CD8-positive, alpha-beta memory T cell (primary cell): ENCODE results near the gene ZNF746. TPM values are rescaled to one million over a fixed set of nuclear protein-coding genes. Genes with fewer than 3 reads are reported as not detected.
"Not testable (repeated sequence)": the region's sequence is repeated elsewhere in the genome, so short reads cannot be mapped to it uniquely, and the experiment has no call there.

ENCODE experiments used
- CTCF ChIA-PET: fragments of 350-600 bp; sonication (Branson Sonifier 250); formaldehyde crosslinking; loops from one replicate; lab custom pipeline; 2021; ENCODE audit warnings: antibody characterized with exemption; lab: Charles Lee
- POLR2A ChIA-PET: fragments of 350-600 bp; sonication (Branson Sonifier 250); formaldehyde crosslinking; loops from one replicate; lab custom pipeline; 2021; ENCODE audit warnings: antibody characterized with exemption; lab: Charles Lee
- DNase-seq, 5 donors: peaks; one replicate each; pipeline versions ENCODE4 v3.0.0 to v3.0.0-alpha.2; 2020 to 2022; ENCODE audit warnings: mixed read lengths in 1 of 5
- H3K27ac ChIP-seq: one replicate; pipeline ENCODE4 v1.7.0; 2013; ENCODE audit warnings: low read depth, mild to moderate bottlenecking, low read length, moderate library complexity
- H3K27me3 ChIP-seq: 2 replicates; pipeline ENCODE4 v1.7.0; 2013; ENCODE audit warnings: low read length, mild to moderate bottlenecking; ENCODE audit not compliant: insufficient read depth, poor library complexity, severe bottlenecking
- H3K36me3 ChIP-seq: 2 replicates; pipeline ENCODE4 v1.7.0; 2013; ENCODE audit warnings: mild to moderate bottlenecking, low read length, moderate library complexity; ENCODE audit not compliant: insufficient read depth
- H3K4me1 ChIP-seq: 2 replicates; pipeline ENCODE4 v1.7.0; 2013; ENCODE audit warnings: mild to moderate bottlenecking, low read length, moderate library complexity; ENCODE audit not compliant: insufficient read depth
- H3K4me3 ChIP-seq: 2 replicates; pipeline ENCODE4 v1.7.0; 2013; ENCODE audit warnings: mild to moderate bottlenecking, low read length
- H3K9me3 ChIP-seq: 2 replicates; pipeline ENCODE4 v1.7.0; 2013; ENCODE audit warnings: mild to moderate bottlenecking, low read length
- H3K27ac Mint-ChIP-seq, 8 donors: one replicate each; pipeline ENCODE4 v1.8.0; 2020 to 2021; ENCODE audit warnings: mixed read lengths in 8 of 8, mild to moderate bottlenecking in 6 of 8, inconsistent platforms in 3 of 8, moderate library complexity in 3 of 8
- H3K27me3 Mint-ChIP-seq, 2 donors: one replicate each; pipeline ENCODE4 v1.8.0; 2020 to 2021; ENCODE audit warnings: mixed read lengths in 2 of 2, mild to moderate bottlenecking in 1 of 2, moderate library complexity in 1 of 2
- H3K36me3 Mint-ChIP-seq, 3 donors: one replicate each; pipeline ENCODE4 v1.8.0; 2020 to 2021; ENCODE audit warnings: mixed read lengths in 3 of 3, inconsistent platforms in 1 of 3, mild to moderate bottlenecking in 1 of 3
- H3K4me1 Mint-ChIP-seq, 3 donors: one replicate each; pipeline ENCODE4 v1.8.0; 2020 to 2021; ENCODE audit warnings: mixed read lengths in 3 of 3, inconsistent platforms in 1 of 3, mild to moderate bottlenecking in 1 of 3
- H3K4me3 Mint-ChIP-seq, 7 donors: one replicate each; pipeline ENCODE4 v1.8.0; 2020 to 2021; ENCODE audit warnings: mixed read lengths in 7 of 7, mild to moderate bottlenecking in 6 of 7, moderate library complexity in 4 of 7, inconsistent platforms in 2 of 7
- H3K9me3 Mint-ChIP-seq, 5 donors: one replicate each; pipeline ENCODE4 v1.8.0; 2020 to 2022; ENCODE audit warnings: mixed read lengths in 5 of 5, mild to moderate bottlenecking in 3 of 5, moderate library complexity in 2 of 5, inconsistent platforms in 1 of 5
- polyA plus RNA-seq: library from polyadenylated mRNA; unstranded; fragments of 300-500 nt; fragmentation: Illumina TruSeq; gene quantifications from one replicate; pipeline ENCODE4 v1.2.3, GENCODE V29; 2021
- total RNA-seq, 2 experiments: library from RNA; stranded (reverse); gene quantifications; one replicate each; pipeline ENCODE4 v1.2.3, GENCODE V29; 2021

ZNF746 gene
- total and polyA plus RNA-seq, 3 experiments from 2014 or later, result 13.9 to 21.3 (median 19.9) TPM

- H3K4me1 Mint-ChIP-seq, result peaks cover 27 to 45% (median 43%) of the 10 kb centered on the region in 3 donors
- no peaks in the 10 kb centered on the region for H3K9me3 Mint-ChIP-seq
- CTCF ChIA-PET, result interaction anchor here (1.1 to 2.6 kb wide), 4 partner anchors 9 to 235 kb away, joined by 3 to 8 read pairs (median 4); partner anchors contain the start of gene ZNF783
- H3K27ac Mint-ChIP-seq, result peak overlapping the region; percentile 75 to 98 (median 96)
- no peaks in the 10 kb centered on the region for H3K9me3 ChIP-seq
- H3K27me3 ChIP-seq, result no peaks in the 10 kb centered on the region
- H3K4me1 ChIP-seq, result peaks cover 25% of the 10 kb centered on the region
- H3K27ac ChIP-seq, result peak overlapping the region; percentile 64
- peak overlapping the region; percentile 89 to 98 (median 95) for H3K4me3 Mint-ChIP-seq
- POLR2A ChIA-PET, result interaction anchor here (0.6 kb wide), 1 partner anchor 522 kb away, joined by 4 read pairs; no protein-coding TSS in a partner anchor
- H3K36me3 Mint-ChIP-seq, result peaks cover 0 to 38% (median 9%) of the 10 kb centered on the region in 3 donors
- no peaks in the 10 kb centered on the region for H3K27me3 Mint-ChIP-seq
- peak; percentile 45 to 75 (median 53) for DNase-seq
- peaks cover 20% of the 10 kb centered on the region for H3K36me3 ChIP-seq
- H3K4me3 ChIP-seq, result peak overlapping the region; percentile 74
Observed at GRCh38 chr7:149496642-149497391, 792 bp downstream of the ZNF746 start.

- peaks cover 25% of the 10 kb centered on the region for H3K4me1 ChIP-seq
- H3K4me3 Mint-ChIP-seq, result peak overlapping the region; percentile 89 to 98 (median 95)
- peaks cover 26% of the 10 kb centered on the region for H3K36me3 ChIP-seq
- no peaks in the 10 kb centered on the region for H3K27me3 ChIP-seq
- H3K27me3 Mint-ChIP-seq, result no peaks in the 10 kb centered on the region
- H3K27ac Mint-ChIP-seq, result peak overlapping the region; percentile 22 to 98 (median 94)
- no peaks in the 10 kb centered on the region for H3K9me3 Mint-ChIP-seq
- no peaks in the 10 kb centered on the region for H3K9me3 ChIP-seq
- POLR2A ChIA-PET, result interaction anchor here (0.6 to 1.1 kb wide), 2 partner anchors 211 to 555 kb away, joined by 3 read pairs; no protein-coding TSS in a partner anchor
- H3K4me3 ChIP-seq, result peak overlapping the region; percentile 74
- H3K36me3 Mint-ChIP-seq, result peaks cover 0 to 46% (median 9%) of the 10 kb centered on the region in 3 donors
- CTCF ChIA-PET, result interaction anchor here (0.8 to 2.6 kb wide), 6 partner anchors 8 to 234 kb away, joined by 3 to 8 read pairs (median 4); partner anchors contain the start of gene ZNF783
- peak overlapping the region; percentile 14 for H3K27ac ChIP-seq
- DNase-seq, result peak in 1 of 5 donors; percentile 9
- H3K4me1 Mint-ChIP-seq, result peaks cover 27 to 43% (median 43%) of the 10 kb centered on the region in 3 donors
Observed at GRCh38 chr7:149495785-149496641, 1.6 kb downstream of the ZNF746 start.

GRCh38 chr7:149494738-149495368, 2.8 kb downstream of the ZNF746 start:
- Mint-ChIP-seq H3K36me3 (peaks cover 0 to 58% (median 11%) of the 10 kb centered on the region in 3 donors), H3K4me1 (peaks cover 21 to 33% (median 32%) of the 10 kb centered on the region in 3 donors), H3K27ac (peak overlapping the region in 7 of 8 donors; percentile 19 to 92 (median 52)), H3K27me3 (no peaks in the 10 kb centered on the region), H3K9me3 (no peaks in the 10 kb centered on the region), H3K4me3 (peak overlapping the region in 5 of 7 donors; percentile 57 to 98 (median 89))
- H3K27me3 ChIP-seq, result no peaks in the 10 kb centered on the region
- ChIA-PET POLR2A (interaction anchor here (0.6 to 1.1 kb wide), 2 partner anchors 210 to 554 kb away, joined by 3 read pairs; no protein-coding TSS in a partner anchor), CTCF (interaction anchor here (0.8 to 2.6 kb wide), 3 partner anchors 65 to 233 kb away, joined by 3 to 8 read pairs (median 4); partner anchors contain the start of gene ZNF783)
- no peak for DNase-seq
- H3K9me3 ChIP-seq, result no peaks in the 10 kb centered on the region
- H3K4me1 ChIP-seq, result peaks cover 25% of the 10 kb centered on the region
- peak overlapping the region; percentile 60 for H3K27ac ChIP-seq
- H3K36me3 ChIP-seq, result peaks cover 26% of the 10 kb centered on the region
- no peak overlapping the region for H3K4me3 ChIP-seq

- POLR2A ChIA-PET, result not testable (repeated sequence)
Observed at GRCh38 chr7:149493975-149494374, 3.6 kb downstream of the ZNF746 start.

GRCh38 chr7:149493366-149493765, 4.2 kb downstream of the ZNF746 start:
- CTCF ChIA-PET, result no interaction called here
- DNase-seq, result no peak
- H3K4me3 ChIP-seq, result no peak overlapping the region
- no peak overlapping the region for H3K27ac ChIP-seq
- Mint-ChIP-seq H3K4me1 (peaks cover 25 to 37% (median 33%) of the 10 kb centered on the region in 3 donors), H3K9me3 (no peaks in the 10 kb centered on the region), H3K27me3 (no peaks in the 10 kb centered on the region), H3K36me3 (peaks cover 0 to 71% (median 17%) of the 10 kb centered on the region in 3 donors), H3K4me3 (peak overlapping the region in 1 of 7 donors; percentile 60), H3K27ac (peak overlapping the region in 3 of 8 donors; percentile 39 to 61 (median 51))
- H3K4me1 ChIP-seq, result peaks cover 23% of the 10 kb centered on the region
- peaks cover 26% of the 10 kb centered on the region for H3K36me3 ChIP-seq
- POLR2A ChIA-PET, result no interaction called here
- no peaks in the 10 kb centered on the region for H3K9me3 ChIP-seq
- H3K27me3 ChIP-seq, result no peaks in the 10 kb centered on the region

More at GRCh38 chr7:149493975-149494374, 3.6 kb downstream of the ZNF746 start:
- H3K27ac Mint-ChIP-seq, result peak overlapping the region in 1 of 8 donors; percentile 39
- H3K9me3 ChIP-seq, H3K4me3 ChIP-seq, H3K27me3 Mint-ChIP-seq, H3K9me3 Mint-ChIP-seq, CTCF ChIA-PET, H3K27me3 ChIP-seq, DNase-seq, H3K27ac ChIP-seq: not testable (repeated sequence)
- peak overlapping the region in 1 of 7 donors; percentile 60 for H3K4me3 Mint-ChIP-seq
- Histone ChIP-seq H3K36me3 (peaks cover 26% of the 10 kb centered on the region), H3K4me1 (peaks cover 25% of the 10 kb centered on the region)
- peaks cover 25 to 36% (median 31%) of the 10 kb centered on the region in 3 donors for H3K4me1 Mint-ChIP-seq
- H3K36me3 Mint-ChIP-seq, result peaks cover 0 to 65% (median 13%) of the 10 kb centered on the region in 3 donors

GRCh38 chr7:149490083-149490760, 7.4 kb downstream of the ZNF746 start:
- CTCF ChIA-PET, result no interaction called here
- Histone ChIP-seq H3K27me3 (no peaks in the 10 kb centered on the region), H3K4me3 (no peak overlapping the region), H3K27ac (no peak overlapping the region), H3K9me3 (no peaks in the 10 kb centered on the region), H3K4me1 (peaks cover 2% of the 10 kb centered on the region), H3K36me3 (peaks cover 40% of the 10 kb centered on the region)
- H3K27me3 Mint-ChIP-seq, result no peaks in the 10 kb centered on the region
- H3K9me3 Mint-ChIP-seq, result no peaks in the 10 kb centered on the region
- POLR2A ChIA-PET, result interaction anchor here (0.6 kb wide), 1 partner anchor 8 kb away, joined by 5 read pairs; no protein-coding TSS in a partner anchor
- peak overlapping the region in 3 of 8 donors; percentile 6 to 12 (median 7) for H3K27ac Mint-ChIP-seq
- H3K36me3 Mint-ChIP-seq, result peaks cover 0 to 96% (median 31%) of the 10 kb centered on the region in 3 donors
- no peak overlapping the region for H3K4me3 Mint-ChIP-seq
- DNase-seq, result no peak
- peaks cover 9 to 19% (median 18%) of the 10 kb centered on the region in 3 donors for H3K4me1 Mint-ChIP-seq
